Measurements from ENCODE around the gene AGFG1. TPM values are rescaled to one million over a fixed set of nuclear protein-coding genes. Genes with fewer than 3 reads are reported as not detected.
A peak's percentile ranks its signal among the peaks of the same experiment; 100 is the strongest.
"Not testable (repeated sequence)": the region's sequence is repeated elsewhere in the genome, so short reads cannot be mapped to it uniquely, and the experiment has no call there.

Gene AGFG1
- total and polyA plus RNA-seq, 2 donors (not counting 1 experiment from before 2014, with no cell fraction given) = 40.0 to 128 TPM

GRCh38 chr2:227597036-227597435 lies 125.1 kb downstream of the AGFG1 start:
- Histone ChIP-seq H3K9ac (ENCODE audit: insufficient read depth, low read length) (no peak overlapping the region), H3K4me2 (ENCODE audit: extremely low read depth, insufficient read depth, low read length) (no peak overlapping the region), H3K79me2 (ENCODE audit: control insufficient read depth, insufficient read depth, low read length) (no peaks in the 10 kb centered on the region), H3K27ac (ENCODE audit: insufficient read depth, low read length) (no peak overlapping the region), H3K4me1 (ENCODE audit: control insufficient read depth, extremely low read depth, insufficient read depth, low read length) (no peaks in the 10 kb centered on the region), H3K36me3 (ENCODE audit: control insufficient read depth, insufficient read depth, low read length) (no peaks in the 10 kb centered on the region), H2AFZ (ENCODE audit: low read length) (no peak overlapping the region), H4K20me1 (ENCODE audit: control insufficient read depth, extremely low read depth, insufficient read depth, low read length) (no peaks in the 10 kb centered on the region), H3K4me3 (replicated peaks in 1 of 4; ENCODE audit: control extremely low read depth in 1 of 4, insufficient read depth in 1 of 4, low read depth in 3 of 4, low read length in 4 of 4) (no peak overlapping the region), H3K27me3 (ENCODE audit: control insufficient read depth, insufficient read depth, low read length) (peaks cover 3% of the 10 kb centered on the region), H3K9me3 (ENCODE audit: control insufficient read depth, insufficient read depth, low read depth, low read length) (no peaks in the 10 kb centered on the region)
- no peak for DNase-seq (ENCODE audit: low read depth in 2 of 2)
- TF ChIP-seq CTCF (conservative IDR thresholded peaks at IDR 0.05 in 1 of 2, IDR thresholded peaks at IDR 0.05 in 1 of 2; ENCODE audit: low read depth in 1 of 2, low read length in 2 of 2) (no peak), EZH2 (IDR thresholded peaks at IDR 0.05; ENCODE audit: low read length, missing control alignments) (no peak)

DNA sequence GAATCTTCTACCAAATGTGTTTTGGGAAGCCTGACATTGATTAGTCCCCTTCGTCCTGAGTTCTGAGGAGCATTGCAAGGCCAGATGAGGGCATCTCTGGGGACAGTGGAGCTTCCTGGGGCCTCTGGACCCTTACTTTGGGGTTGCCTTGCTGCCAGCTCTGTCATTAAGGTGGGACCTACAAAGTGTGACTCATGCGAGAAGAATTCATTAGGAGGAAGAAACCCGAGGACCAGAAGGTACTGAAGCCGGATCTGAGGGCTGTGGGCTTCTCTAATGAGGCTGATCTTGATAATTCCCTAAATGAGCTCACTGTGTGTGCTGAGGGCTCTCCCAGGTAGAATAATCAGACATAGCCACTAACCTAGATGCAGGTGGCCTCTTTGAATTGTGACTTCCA lies 126.0 kb downstream of the AGFG1 start:
- Histone ChIP-seq H3K4me2 (ENCODE audit: extremely low read depth, insufficient read depth, low read length) (no peak overlapping the region), H2AFZ (ENCODE audit: low read length) (no peak overlapping the region), H3K4me1 (ENCODE audit: control insufficient read depth, extremely low read depth, insufficient read depth, low read length) (no peaks in the 10 kb centered on the region), H3K27ac (ENCODE audit: insufficient read depth, low read length) (no peak overlapping the region), H3K79me2 (ENCODE audit: control insufficient read depth, insufficient read depth, low read length) (no peaks in the 10 kb centered on the region), H3K27me3 (ENCODE audit: control insufficient read depth, insufficient read depth, low read length) (peaks cover 3% of the 10 kb centered on the region), H3K36me3 (ENCODE audit: control insufficient read depth, insufficient read depth, low read length) (no peaks in the 10 kb centered on the region), H4K20me1 (ENCODE audit: control insufficient read depth, extremely low read depth, insufficient read depth, low read length) (no peaks in the 10 kb centered on the region), H3K4me3 (replicated peaks in 1 of 4; ENCODE audit: control extremely low read depth in 1 of 4, insufficient read depth in 1 of 4, low read depth in 3 of 4, low read length in 4 of 4) (no peak overlapping the region), H3K9ac (ENCODE audit: insufficient read depth, low read length) (no peak overlapping the region), H3K9me3 (ENCODE audit: control insufficient read depth, insufficient read depth, low read depth, low read length) (no peaks in the 10 kb centered on the region)
- TF ChIP-seq EZH2 (IDR thresholded peaks at IDR 0.05; ENCODE audit: low read length, missing control alignments) = no peak
- no peak for TF ChIP-seq CTCF (conservative IDR thresholded peaks at IDR 0.05 in 1 of 2, IDR thresholded peaks at IDR 0.05 in 1 of 2; ENCODE audit: low read depth in 1 of 2, low read length in 2 of 2)
- peak in 1 of 2 donors; percentile 26 for DNase-seq (ENCODE audit: low read depth in 2 of 2)

DNA sequence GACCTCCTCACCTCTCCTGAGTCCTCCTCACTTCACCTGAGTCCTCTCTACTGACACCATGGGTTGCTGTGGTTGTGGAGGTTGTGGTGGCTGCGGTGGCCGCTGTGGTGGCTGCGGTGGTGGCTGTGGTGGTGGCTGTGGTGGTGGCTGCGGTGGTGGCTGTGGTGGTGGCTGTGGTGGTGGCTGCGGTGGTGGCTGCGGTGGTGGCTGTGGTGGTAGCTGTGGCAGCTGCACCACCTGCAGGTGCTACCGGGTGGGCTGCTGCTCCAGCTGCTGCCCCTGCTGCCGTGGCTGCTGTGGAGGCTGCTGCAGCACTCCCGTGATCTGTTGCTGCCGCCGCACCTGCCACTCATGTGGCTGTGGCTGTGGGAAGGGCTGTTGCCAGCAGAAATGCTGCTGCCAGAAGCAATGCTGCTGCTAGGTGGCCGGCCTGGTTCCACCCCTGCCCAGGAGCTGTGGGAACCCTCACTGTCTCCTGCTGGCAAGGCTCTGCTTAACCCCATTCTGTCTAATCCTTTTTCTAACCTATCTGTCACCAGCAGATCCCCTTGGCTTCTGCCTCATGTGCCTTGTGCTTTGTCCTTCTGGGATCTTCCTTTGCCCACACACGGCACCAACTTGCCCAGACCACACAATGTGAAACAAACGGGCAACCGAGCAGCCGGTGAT lies 127.0 kb downstream of the AGFG1 start, which contains the start of gene SCYGR2:
Gene SCYGR2, plus strand, starts transcription at position 59 of the 669 bp plus-strand sequence. Its CDS starts 0 bp downstream, at position 59.
- DNase-seq (ENCODE audit: low read depth in 2 of 2); H4K20me1 ChIP-seq (ENCODE audit: control insufficient read depth, extremely low read depth, insufficient read depth, low read length); H3K27ac ChIP-seq (ENCODE audit: insufficient read depth, low read length); H3K36me3 ChIP-seq (ENCODE audit: control insufficient read depth, insufficient read depth, low read length); H3K4me3 ChIP-seq (replicated peaks in 1 of 4; ENCODE audit: control extremely low read depth in 1 of 4, insufficient read depth in 1 of 4, low read depth in 3 of 4, low read length in 4 of 4); H2AFZ ChIP-seq (ENCODE audit: low read length); H3K79me2 ChIP-seq (ENCODE audit: control insufficient read depth, insufficient read depth, low read length); H3K4me1 ChIP-seq (ENCODE audit: control insufficient read depth, extremely low read depth, insufficient read depth, low read length); H3K9me3 ChIP-seq (ENCODE audit: control insufficient read depth, insufficient read depth, low read depth, low read length); H3K9ac ChIP-seq (ENCODE audit: insufficient read depth, low read length); H3K27me3 ChIP-seq (ENCODE audit: control insufficient read depth, insufficient read depth, low read length); H3K4me2 ChIP-seq (ENCODE audit: extremely low read depth, insufficient read depth, low read length): not testable (repeated sequence)

Data from fibroblast of lung (primary cell).